ENCODE data around the gene KATNB1.

GRCh38 chr16:57725976-57726375, 9.6 kb upstream of the KATNB1 start:
- TF ChIP-seq ARNTL (CRISPR knock-in tag; IDR thresholded peaks at IDR 0.05; ENCODE audit: borderline replicate concordance, low read depth): no peak
- no peak for TF ChIP-seq GLIS3 (CRISPR knock-in tag; IDR thresholded peaks at IDR 0.05)
- no peak for TF ChIP-seq ZNF8 (CRISPR knock-in tag; IDR thresholded peaks at IDR 0.05)
- no peak for TF ChIP-seq CSRNP3 (CRISPR knock-in tag; IDR thresholded peaks at IDR 0.05)
- no peak for TF ChIP-seq PATZ1 (CRISPR knock-in tag; IDR thresholded peaks at IDR 0.05; ENCODE audit: borderline replicate concordance)
